HEK293 (cell line): ENCODE results near the gene HYPK.

Source experiments
- GFI1B ChIP-seq: fragments of 450-650 bp; formaldehyde crosslinking; IDR thresholded peaks from 2 replicates; pipeline ENCODE4 v1.5.1; 2016; ENCODE audit warnings: missing biosample characterization, missing genetic modification characterization
- HIC1 ChIP-seq: fragments of 450-650 bp; formaldehyde crosslinking; IDR thresholded peaks from 2 replicates; pipeline ENCODE4 v1.5.1; 2016; ENCODE audit warnings: missing biosample characterization, missing genetic modification characterization
- HOXD13 ChIP-seq: sonication (generic); formaldehyde crosslinking; IDR thresholded peaks from 2 replicates; pipeline ENCODE4 v1.8.0; 2022; ENCODE audit warnings: missing genetic modification reagents, borderline replicate concordance
- KLF9 ChIP-seq: fragments of 450-650 bp; formaldehyde crosslinking; IDR thresholded peaks from 2 replicates; pipeline ENCODE4 v1.5.1; 2016; ENCODE audit warnings: missing biosample characterization, missing genetic modification characterization, low read depth
- OVOL3 ChIP-seq: fragments of 450-650 bp; formaldehyde crosslinking; IDR thresholded peaks from 2 replicates; pipeline ENCODE4 v1.5.1; 2016; ENCODE audit warnings: missing biosample characterization, missing genetic modification characterization
- PATZ1 ChIP-seq: fragments of 450-650 bp; formaldehyde crosslinking; IDR thresholded peaks from 2 replicates; pipeline ENCODE4 v1.5.1; 2016; ENCODE audit warnings: missing biosample characterization, missing genetic modification characterization
- PRDM1 ChIP-seq: fragments of 450-650 bp; formaldehyde crosslinking; IDR thresholded peaks from 2 replicates; pipeline ENCODE4; 2016; ENCODE audit warnings: missing biosample characterization, missing genetic modification characterization
- SALL2 ChIP-seq: fragments of 450-650 bp; formaldehyde crosslinking; IDR thresholded peaks from 2 replicates; pipeline ENCODE4 v1.5.0; 2017; ENCODE audit warnings: missing biosample characterization, mild to moderate bottlenecking, missing genetic modification characterization, borderline replicate concordance
- TCF7L2 ChIP-seq: IDR thresholded peaks from 2 replicates; pipeline ENCODE4 v1.6.1; 2011; ENCODE audit warnings: low read depth, mild to moderate bottlenecking, inconsistent platforms, low read length, moderate library complexity, borderline replicate concordance
- ZBTB11 ChIP-seq: fragments of 450-650 bp; formaldehyde crosslinking; conservative IDR thresholded peaks from 2 replicates; pipeline ENCODE4 v1.5.1; 2016; ENCODE audit warnings: low read depth, missing biosample characterization, missing genetic modification characterization
- ZBTB20 ChIP-seq: fragments of 450-650 bp; formaldehyde crosslinking; IDR thresholded peaks from 2 replicates; pipeline ENCODE4 v1.5.1; 2016; ENCODE audit warnings: missing biosample characterization, missing genetic modification characterization
- ZFP3 ChIP-seq: fragments of 450-650 bp; formaldehyde crosslinking; IDR thresholded peaks from 2 replicates; pipeline ENCODE4 v1.5.1; 2016; ENCODE audit warnings: low read depth, missing biosample characterization, missing genetic modification characterization
- ZFP69B ChIP-seq: fragments of 450-650 bp; formaldehyde crosslinking; IDR thresholded peaks from 2 replicates; pipeline ENCODE4 v1.5.1; 2016; ENCODE audit warnings: missing biosample characterization, missing genetic modification characterization
- ZNF10 ChIP-seq: fragments of 450-650 bp; formaldehyde crosslinking; IDR thresholded peaks from 2 replicates; pipeline ENCODE4 v1.5.1; 2017; ENCODE audit warnings: missing biosample characterization, missing genetic modification characterization
- ZNF174 ChIP-seq: fragments of 450-650 bp; formaldehyde crosslinking; IDR thresholded peaks from 2 replicates; pipeline ENCODE4 v1.5.0; 2017; ENCODE audit warnings: missing biosample characterization, mild to moderate bottlenecking, missing genetic modification characterization
- ZNF202 ChIP-seq: fragments of 450-650 bp; formaldehyde crosslinking; IDR thresholded peaks from 2 replicates; pipeline ENCODE4 v1.5.1; 2016; ENCODE audit warnings: missing biosample characterization, missing genetic modification characterization, borderline replicate concordance
- ZNF221 ChIP-seq: fragments of 450-650 bp; formaldehyde crosslinking; IDR thresholded peaks from 2 replicates; pipeline ENCODE4 v1.5.1; 2017; ENCODE audit warnings: missing biosample characterization, missing genetic modification characterization, borderline replicate concordance
- ZNF239 ChIP-seq: fragments of 450-650 bp; formaldehyde crosslinking; IDR thresholded peaks from 2 replicates; pipeline ENCODE4 v1.5.1; 2016; ENCODE audit warnings: missing biosample characterization, missing genetic modification characterization
- ZNF248 ChIP-seq: fragments of 450-650 bp; formaldehyde crosslinking; IDR thresholded peaks from 2 replicates; pipeline ENCODE4 v1.5.1; 2017; ENCODE audit warnings: missing biosample characterization, missing genetic modification characterization
- ZNF311 ChIP-seq: fragments of 450-650 bp; formaldehyde crosslinking; IDR thresholded peaks from 2 replicates; pipeline ENCODE4 v1.5.1; 2017; ENCODE audit warnings: missing biosample characterization, missing genetic modification characterization, borderline replicate concordance
- ZNF324 ChIP-seq: fragments of 450-650 bp; formaldehyde crosslinking; IDR thresholded peaks from 2 replicates; pipeline ENCODE4 v1.5.1; 2016; ENCODE audit warnings: missing biosample characterization, missing genetic modification characterization
- ZNF510 ChIP-seq: fragments of 450-650 bp; formaldehyde crosslinking; IDR thresholded peaks from 2 replicates; pipeline ENCODE4 v1.5.1; 2018; ENCODE audit warnings: mild to moderate bottlenecking, missing genetic modification characterization, missing biosample characterization; ENCODE audit not compliant: insufficient replicate concordance
- ZNF560 ChIP-seq: fragments of 450-650 bp; formaldehyde crosslinking; IDR thresholded peaks from 2 replicates; pipeline ENCODE4 v1.5.1; 2017; ENCODE audit warnings: missing biosample characterization, missing genetic modification characterization, borderline replicate concordance
- ZNF561 ChIP-seq: fragments of 450-650 bp; IDR thresholded peaks from 2 replicates; pipeline ENCODE4 v1.5.1; 2018; ENCODE audit warnings: missing biosample characterization, missing genetic modification characterization, borderline replicate concordance
- ZNF621 ChIP-seq: fragments of 450-650 bp; formaldehyde crosslinking; IDR thresholded peaks from 2 replicates; pipeline ENCODE4 v1.5.1; 2017; ENCODE audit warnings: missing biosample characterization, missing genetic modification characterization
- ZNF654 ChIP-seq: fragments of 450-650 bp; formaldehyde crosslinking; IDR thresholded peaks from 2 replicates; pipeline ENCODE4 v1.5.1; 2016; ENCODE audit warnings: low read depth, missing biosample characterization, missing genetic modification characterization
- ZNF747 ChIP-seq: fragments of 450-650 bp; formaldehyde crosslinking; IDR thresholded peaks from 2 replicates; pipeline ENCODE4 v1.5.1; 2016; ENCODE audit warnings: missing biosample characterization, missing genetic modification characterization
- ZNF792 ChIP-seq: fragments of 450-650 bp; formaldehyde crosslinking; IDR thresholded peaks from 2 replicates; pipeline ENCODE4 v1.5.1; 2016; ENCODE audit warnings: missing biosample characterization, missing genetic modification characterization
- ZSCAN23 ChIP-seq: fragments of 450-650 bp; formaldehyde crosslinking; IDR thresholded peaks from 2 replicates; pipeline ENCODE4 v1.5.1; 2016; ENCODE audit warnings: missing biosample characterization, missing genetic modification characterization
- TF ChIP-seq, protein P1 (sequence below): fragments of 450-650 bp; formaldehyde crosslinking; IDR thresholded peaks from 2 replicates; pipeline ENCODE4; 2016; ENCODE audit warnings: missing biosample characterization, missing genetic modification characterization
- TF ChIP-seq, protein P2 (sequence below): fragments of 450-650 bp; formaldehyde crosslinking; IDR thresholded peaks from 2 replicates; pipeline ENCODE4 v1.5.1; 2016; ENCODE audit warnings: missing biosample characterization, missing genetic modification characterization

The HYPK gene

GRCh38 chr15:43777267-43777914 is 23.0 kb upstream of the HYPK start (continued):
- TF ChIP-seq, protein P1, sequence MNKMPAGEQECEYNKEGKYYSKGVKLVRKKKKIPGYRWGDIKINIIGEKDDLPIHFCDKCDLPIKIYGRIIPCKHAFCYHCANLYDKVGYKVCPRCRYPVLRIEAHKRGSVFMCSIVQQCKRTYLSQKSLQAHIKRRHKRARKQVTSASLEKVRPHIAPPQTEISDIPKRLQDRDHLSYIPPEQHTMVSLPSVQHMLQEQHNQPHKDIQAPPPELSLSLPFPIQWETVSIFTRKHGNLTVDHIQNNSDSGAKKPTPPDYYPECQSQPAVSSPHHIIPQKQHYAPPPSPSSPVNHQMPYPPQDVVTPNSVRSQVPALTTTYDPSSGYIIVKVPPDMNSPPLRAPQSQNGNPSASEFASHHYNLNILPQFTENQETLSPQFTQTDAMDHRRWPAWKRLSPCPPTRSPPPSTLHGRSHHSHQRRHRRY (tag by site-specific recombination), result no peak
- TF ChIP-seq HIC1 (tag by site-specific recombination) (peak; percentile 94), ZNF324 (tag by site-specific recombination) (0 out of 2 replicates have a peak, but pooled peaks have one; percentile 33), ZNF239 (no peak), GFI1B (tag by site-specific recombination) (no peak), ZNF311 (tag by site-specific recombination) (no peak), KLF9 (tag by site-specific recombination) (no peak), ZNF221 (no peak), ZNF621 (tag by site-specific recombination) (no peak), TCF7L2 (no peak), ZBTB11 (no peak; the same call in 1 of the 2 replicates), ZNF174 (tag by site-specific recombination) (no peak), ZFP69B (no peak), ZNF561 (tag by site-specific recombination) (no peak; the same call in 1 of the 2 replicates), ZSCAN23 (tag by site-specific recombination) (no peak), ZNF654 (tag by site-specific recombination) (no peak), ZNF510 (no peak), ZNF792 (tag by site-specific recombination) (no peak), ZNF10 (tag by site-specific recombination) (no peak), ZNF560 (no peak), SALL2 (no peak), ZFP3 (tag by site-specific recombination) (no peak), ZNF747 (no peak), ZNF202 (tag by site-specific recombination) (no peak), HOXD13 (no peak), ZBTB20 (tag by site-specific recombination) (peak; percentile 65), PATZ1 (tag by site-specific recombination) (peak; percentile 9; the same call in 1 of the 2 replicates), PRDM1 (tag by site-specific recombination) (peak; percentile 91), OVOL3 (no peak), ZNF248 (tag by site-specific recombination) (no peak)
- TF ChIP-seq, protein P2, sequence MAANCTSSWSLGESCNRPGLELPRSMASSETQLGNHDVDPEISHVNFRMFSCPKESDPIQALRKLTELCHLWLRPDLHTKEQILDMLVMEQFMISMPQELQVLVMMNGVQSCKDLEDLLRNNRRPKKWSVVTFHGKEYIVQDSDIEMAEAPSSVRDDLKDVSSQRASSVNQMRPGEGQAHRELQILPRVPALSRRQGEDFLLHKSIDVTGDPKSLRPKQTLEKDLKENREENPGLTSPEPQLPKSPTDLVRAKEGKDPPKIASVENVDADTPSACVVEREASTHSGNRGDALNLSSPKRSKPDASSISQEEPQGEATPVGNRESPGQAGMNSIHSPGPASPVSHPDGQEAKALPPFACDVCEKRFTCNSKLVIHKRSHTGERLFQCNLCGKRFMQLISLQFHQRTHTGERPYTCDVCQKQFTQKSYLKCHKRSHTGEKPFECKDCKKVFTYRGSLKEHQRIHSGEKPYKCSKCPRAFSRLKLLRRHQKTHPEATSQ (tag by site-specific recombination), result no peak
